ENCODE data around the gene C17orf113.

- TF ChIP-seq EZH2phosphoT487 (IDR thresholded peaks at IDR 0.05; ENCODE audit: borderline replicate concordance, low read length) (no peak), CTCF (conservative IDR thresholded peaks at IDR 0.05; ENCODE audit: low read depth, low read length) (no peak)
Observed at GRCh38 chr17:42060231-42060630, 9.8 kb upstream of the C17orf113 start.
